ENCODE data around the gene MEA1.
"Not testable (repeated sequence)": the region's sequence is repeated elsewhere in the genome, so short reads cannot be mapped to it uniquely, and the experiment has no call there.

MEA1 gene

GRCh38 chr6:43006251-43006650 lies 7.5 kb downstream of the MEA1 start:
- no peak for DNase-seq

- DNase-seq, result no peak
Observed at GRCh38 chr6:43005844-43006243, 7.9 kb downstream of the MEA1 start.

GRCh38 chr6:43001843-43002242 lies 11.9 kb downstream of the MEA1 start:
- no peak for DNase-seq

- not testable (repeated sequence) for DNase-seq
Observed at GRCh38 chr6:42998205-42998604, 15.5 kb downstream of the MEA1 start.

GRCh38 chr6:42996513-42996912 lies 17.2 kb downstream of the MEA1 start:
- DNase-seq, result no peak

GRCh38 chr6:42993445-42993844 lies 20.3 kb downstream of the MEA1 start:
- no peak for DNase-seq

- DNase-seq, result no peak
Observed at GRCh38 chr6:42989923-42990322, 23.8 kb downstream of the MEA1 start.

GRCh38 chr6:42988486-42989020 lies 25.2 kb downstream of the MEA1 start:
- DNase-seq, result no peak

- no peak for DNase-seq
Observed at GRCh38 chr6:42987533-42988451, 26.0 kb downstream of the MEA1 start.

GRCh38 chr6:42984924-42985475 lies 28.7 kb downstream of the MEA1 start:
- no peak for DNase-seq

GRCh38 chr6:42984001-42984923 lies 29.5 kb downstream of the MEA1 start, which contains the start of gene PPP2R5D:
TSS of gene PPP2R5D (plus strand) at chr6:42984570. CDS start at chr6:42984678, 108 bp downstream.
- DNase-seq, result peak; percentile 99

GRCh38 chr6:42981836-42982235 lies 31.9 kb downstream of the MEA1 start:
- DNase-seq, result no peak

GRCh38 chr6:42979523-42980177 lies 34.1 kb downstream of the MEA1 start:
- DNase-seq, result no peak

GRCh38 chr6:42978839-42979522 lies 34.8 kb downstream of the MEA1 start, which contains the start of gene PEX6:
TSS of gene PEX6 (minus strand) at chr6:42979181. CDS start at chr6:42979150, 31 bp downstream.
- peak in 1 of 2 experiments; percentile 64 for DNase-seq

- DNase-seq, result no peak
Observed at GRCh38 chr6:42978487-42978838, 35.3 kb downstream of the MEA1 start.

- no peak for DNase-seq
Observed at GRCh38 chr6:42974919-42975505, 38.7 kb downstream of the MEA1 start.

GRCh38 chr6:42973926-42974325 lies 39.8 kb downstream of the MEA1 start:
- DNase-seq, result no peak

- no peak for DNase-seq
Observed at GRCh38 chr6:42971746-42972327, 41.9 kb downstream of the MEA1 start.

- no peak for DNase-seq
Observed at GRCh38 chr6:42970871-42971612, 42.7 kb downstream of the MEA1 start.

- DNase-seq, result no peak
Observed at GRCh38 chr6:42969934-42970333, 43.8 kb downstream of the MEA1 start.
